HL-60 (cell line): ENCODE data around the gene ACTN4.

Experiments
- DNase-seq, 2 experiments: peaks; one replicate each; pipeline ENCODE4 v3.0.0-alpha.2; 2010 to 2020; ENCODE audit warnings: low read depth in 1 of 2, low spot score in 1 of 2
- H3K27ac ChIP-seq: fragments of 250-450 bp; sonication (Bioruptor Pico); replicated peaks from 2 replicates; pipeline ENCODE4 v1.5.1; 2020; ENCODE audit warnings: mild to moderate bottlenecking, moderate library complexity
- H3K27me3 ChIP-seq: fragments of 250-450 bp; sonication (Bioruptor Pico); 2 replicates; pipeline ENCODE4 v1.5.1; 2021; ENCODE audit warnings: mild to moderate bottlenecking, moderate library complexity; ENCODE audit not compliant: insufficient read depth, poor library complexity, severe bottlenecking
- H3K4me3 ChIP-seq: replicated peaks from 2 replicates; pipeline ENCODE4 v1.5.1; 2011; ENCODE audit warnings: mild to moderate bottlenecking, control low read depth, low read length; ENCODE audit not compliant: insufficient read depth
- CTCF ChIP-seq: IDR thresholded peaks from one replicate; pipeline ENCODE4 v1.5.1; 2011; ENCODE audit warnings: low read length, control low read depth, inconsistent platforms; ENCODE audit not compliant: insufficient read depth
- GABPA ChIP-seq: IDR thresholded peaks from 2 replicates; pipeline ENCODE4 v1.6.1; 2012; ENCODE audit warnings: low read depth
- POLR2AphosphoS5 ChIP-seq: IDR thresholded peaks from 2 replicates; pipeline ENCODE4 v1.6.1; 2012; ENCODE audit warnings: low read depth
- REST ChIP-seq: IDR thresholded peaks from 2 replicates; pipeline ENCODE4 v1.6.1; 2012; ENCODE audit warnings: low read depth; ENCODE audit not compliant: insufficient replicate concordance
- SPI1 ChIP-seq: IDR thresholded peaks from 2 replicates; pipeline ENCODE4 v1.6.1; 2012; ENCODE audit warnings: low read depth, mild to moderate bottlenecking, borderline replicate concordance

The ACTN4 gene

GRCh38 chr19:38699027-38699346 is 51.5 kb downstream of the ACTN4 start:
- Histone ChIP-seq H3K27me3 (no peaks in the 10 kb centered on the region), H3K27ac (no peak overlapping the region)
- no peak for DNase-seq

DNA sequence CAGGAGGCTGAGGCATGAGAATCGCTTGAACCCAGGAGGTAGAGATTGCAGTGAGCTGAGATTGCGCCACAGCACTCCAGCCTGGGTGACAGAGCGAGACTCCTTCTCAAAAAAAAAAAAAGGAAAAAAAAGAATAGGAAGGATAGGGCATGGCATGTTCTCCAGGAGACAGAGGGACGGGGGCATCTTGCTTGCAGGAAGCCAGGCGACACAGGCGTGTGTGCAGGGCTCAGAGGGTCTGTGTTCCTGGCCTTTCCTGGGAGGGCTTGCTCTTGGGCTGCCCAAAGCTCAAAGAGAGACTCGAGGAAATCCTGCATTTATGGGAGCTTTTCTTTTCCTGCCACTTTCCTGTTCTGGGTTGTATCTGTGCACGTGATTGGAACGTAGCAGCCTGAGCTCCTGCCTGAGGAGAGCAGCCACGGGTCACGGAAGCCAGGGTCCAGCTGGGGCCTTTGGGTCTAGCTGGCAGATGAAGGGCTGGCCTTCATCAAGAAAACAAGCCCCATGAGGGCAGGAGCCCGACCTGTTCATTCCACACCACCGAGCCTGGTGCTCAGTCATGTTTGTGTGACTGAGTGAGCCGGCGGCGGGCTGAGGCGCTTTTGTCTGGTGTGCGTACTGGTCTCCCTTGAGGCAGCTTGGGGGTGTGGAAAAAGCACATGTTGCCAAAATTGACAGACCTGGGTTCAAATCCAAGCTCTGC is 52.3 kb downstream of the ACTN4 start:
- Histone ChIP-seq H3K4me3 (no peak overlapping the region), H3K27ac (no peak overlapping the region), H3K27me3 (no peaks in the 10 kb centered on the region)
- TF ChIP-seq CTCF (no peak), REST (no peak), GABPA (no peak), SPI1 (no peak), POLR2AphosphoS5 (no peak)
- DNase-seq: no peak

More at GRCh38 chr19:38699027-38699346, 51.5 kb downstream of the ACTN4 start:
- TF ChIP-seq REST (no peak), GABPA (no peak), POLR2AphosphoS5 (no peak), CTCF (no peak), SPI1 (no peak)
- H3K4me3 ChIP-seq: no peak overlapping the region

DNA sequence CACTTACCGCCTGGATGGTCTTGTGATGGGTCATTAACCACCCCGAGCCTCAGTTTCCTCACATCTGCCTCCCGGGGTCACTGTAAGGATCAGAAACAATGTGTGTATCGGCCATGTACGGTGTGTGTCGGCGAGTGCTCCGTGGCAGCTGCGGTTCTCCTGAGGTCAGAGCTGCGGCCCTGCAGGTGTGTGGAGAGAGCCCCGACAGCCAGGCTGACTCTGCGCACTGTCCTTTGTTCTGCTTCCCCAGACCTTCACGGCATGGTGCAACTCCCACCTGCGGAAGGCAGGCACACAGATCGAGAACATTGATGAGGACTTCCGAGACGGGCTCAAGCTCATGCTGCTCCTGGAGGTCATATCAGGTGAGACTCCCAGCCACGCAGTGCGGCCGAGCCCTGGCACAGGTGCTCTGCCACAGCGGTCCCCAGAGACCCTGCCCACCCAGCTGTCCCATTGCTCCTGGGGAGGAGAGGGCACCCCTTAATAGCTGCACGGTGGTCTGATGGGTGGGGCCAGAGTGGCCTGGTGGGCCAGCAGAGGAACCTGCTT is 53.0 kb downstream of the ACTN4 start:
- Histone ChIP-seq H3K27me3 (no peaks in the 10 kb centered on the region), H3K27ac (no peak overlapping the region), H3K4me3 (no peak overlapping the region)
- DNase-seq: no peak
- TF ChIP-seq CTCF (no peak), REST (no peak), SPI1 (no peak), POLR2AphosphoS5 (no peak), GABPA (no peak)
